Stimulated activated naive CD8-positive, alpha-beta T cell treated with anti-CD3 and anti-CD28 coated beads, Interleukin-15, Interleukin-2, amounts not matched to agents 100 ng/mL and 50 ng/mL, for 24 hours (primary cell): ENCODE measurements around the gene PABPC5.

Experiments used
- H3K27ac Mint-ChIP-seq: one replicate; pipeline ENCODE4 v1.8.0; 2021; ENCODE audit warnings: mild to moderate bottlenecking, mixed read lengths
- H3K27me3 Mint-ChIP-seq: one replicate; pipeline ENCODE4 v1.8.0; 2021; ENCODE audit warnings: mixed read lengths
- H3K36me3 Mint-ChIP-seq: one replicate; pipeline ENCODE4 v1.8.0; 2021; ENCODE audit warnings: low read depth, mixed read lengths
- H3K4me1 Mint-ChIP-seq: one replicate; pipeline ENCODE4 v1.8.0; 2021; ENCODE audit warnings: low read depth, mixed read lengths
- H3K4me3 Mint-ChIP-seq: one replicate; pipeline ENCODE4 v1.8.0; 2021; ENCODE audit warnings: mild to moderate bottlenecking, mixed read lengths
- H3K9me3 Mint-ChIP-seq: one replicate; pipeline ENCODE4 v1.8.0; 2021; ENCODE audit warnings: mixed read lengths

Gene PABPC5

DNA sequence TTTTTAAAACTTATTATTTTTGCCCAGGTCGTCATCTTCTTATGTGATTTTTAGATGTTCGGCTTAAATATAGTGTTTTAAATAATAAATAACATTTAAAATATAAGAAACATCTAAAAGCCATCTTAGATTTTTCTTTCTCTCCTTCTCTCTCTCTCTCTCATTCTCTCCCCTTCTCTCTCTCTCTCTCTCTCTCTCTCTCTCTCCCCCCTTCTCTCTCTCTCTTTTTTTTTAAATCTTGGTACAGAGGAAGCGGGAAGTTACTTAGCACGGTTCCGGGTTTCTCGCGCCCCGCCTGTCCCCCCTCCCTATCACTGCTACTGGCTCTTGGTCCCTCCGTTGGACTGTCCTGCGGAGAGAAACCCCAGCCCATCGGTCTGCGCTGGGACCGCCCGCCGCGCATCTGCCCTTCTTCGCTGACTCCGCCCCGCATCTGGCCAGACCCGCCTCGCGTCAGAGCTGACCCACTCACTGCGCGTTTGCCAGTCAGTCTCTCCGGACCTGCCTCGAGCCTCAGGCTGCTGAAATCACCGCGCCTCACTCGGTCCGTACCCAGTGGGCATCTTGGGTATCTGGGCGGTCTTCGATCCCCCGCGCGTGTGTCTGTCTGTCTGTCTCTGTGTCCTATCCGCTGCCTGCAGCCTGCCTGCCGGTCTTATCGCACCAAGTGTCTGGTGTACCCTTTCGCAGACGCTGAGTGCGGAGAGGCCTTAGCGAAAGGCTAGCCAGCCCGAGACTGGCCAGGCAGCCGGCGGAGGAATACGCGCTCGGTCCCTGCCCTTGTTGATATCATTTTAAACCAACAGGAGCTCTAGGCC lies at the start of gene PABPC5:
Gene PABPC5 (plus strand): TSS at position 489 of the 818 bp plus-strand sequence. CDS start 739 bp downstream, outside the sequence.
- Mint-ChIP-seq H3K4me3 (no peak within 1 kb of the TSS), H3K9me3 (no peaks in the 10 kb centered on the region), H3K4me1 (no peaks in the 10 kb centered on the region), H3K27me3 (peaks cover 5% of the 10 kb centered on the region), H3K36me3 (no peaks in the 10 kb centered on the region), H3K27ac (no peak within 1 kb of the TSS)

DNA sequence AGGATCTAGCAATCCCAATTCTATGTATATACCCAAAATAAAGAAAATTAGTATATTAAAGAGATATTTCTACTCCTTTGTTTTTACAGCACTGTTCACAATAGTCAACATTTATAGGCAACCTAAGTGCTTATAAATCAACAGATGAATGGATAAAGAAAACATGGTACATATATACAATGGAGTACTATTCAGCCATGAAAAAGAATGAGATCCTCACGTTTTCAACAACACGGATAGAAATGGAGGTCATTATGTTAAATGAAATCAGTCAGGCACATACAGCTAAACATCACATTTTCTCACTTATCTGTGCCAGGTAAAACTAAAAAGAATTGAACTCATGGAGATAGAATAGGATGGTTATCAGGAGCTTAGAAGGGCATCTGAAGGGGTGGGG lies 45.6 kb upstream of the PABPC5 start:
- Mint-ChIP-seq H3K36me3 (no peaks in the 10 kb centered on the region), H3K4me3 (no peak overlapping the region), H3K27ac (no peak overlapping the region), H3K9me3 (peaks cover 3% of the 10 kb centered on the region), H3K27me3 (no peaks in the 10 kb centered on the region), H3K4me1 (no peaks in the 10 kb centered on the region)

DNA sequence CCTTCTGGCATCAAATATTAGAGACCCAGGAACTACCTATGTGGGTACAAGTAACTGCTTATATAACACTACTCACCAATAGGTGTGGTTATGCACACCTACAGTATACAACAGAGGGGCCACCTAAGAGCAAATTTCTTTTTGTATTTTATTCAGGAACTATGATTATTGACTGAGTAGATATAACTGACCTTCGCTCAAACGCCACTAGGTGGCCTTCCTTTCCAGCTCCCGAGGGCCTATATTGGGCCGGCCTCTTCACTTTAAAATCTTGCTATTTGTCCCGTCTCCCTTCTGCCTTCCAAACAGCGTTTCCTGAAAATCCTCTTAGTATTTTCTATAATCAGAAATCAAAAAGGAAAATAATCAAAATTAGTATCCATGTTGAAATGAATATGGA lies 19.9 kb upstream of the PABPC5 start:
- H3K4me1 Mint-ChIP-seq, result no peaks in the 10 kb centered on the region
- H3K36me3 Mint-ChIP-seq, result no peaks in the 10 kb centered on the region
- H3K27me3 Mint-ChIP-seq, result no peaks in the 10 kb centered on the region
- no peak overlapping the region for H3K4me3 Mint-ChIP-seq
- H3K27ac Mint-ChIP-seq, result no peak overlapping the region
- peaks cover 7% of the 10 kb centered on the region for H3K9me3 Mint-ChIP-seq

DNA sequence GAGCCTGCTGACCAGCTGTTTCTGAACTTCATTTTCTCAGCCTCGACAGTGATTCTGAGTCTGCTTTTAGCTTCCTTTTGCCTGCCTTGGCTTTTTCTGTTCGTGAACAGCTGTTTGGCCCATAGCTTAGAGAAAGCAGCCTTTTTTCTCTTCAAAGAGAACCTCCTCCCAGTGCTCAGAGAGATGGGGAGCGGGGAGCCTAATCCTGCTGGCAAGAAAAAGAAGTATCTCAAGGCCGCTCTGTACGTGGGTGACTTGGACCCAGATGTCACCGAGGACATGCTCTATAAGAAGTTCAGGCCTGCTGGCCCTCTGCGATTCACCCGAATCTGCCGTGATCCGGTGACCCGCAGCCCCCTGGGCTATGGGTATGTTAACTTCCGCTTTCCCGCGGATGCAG lies 756 bp downstream of the PABPC5 start:
- no peaks in the 10 kb centered on the region for H3K36me3 Mint-ChIP-seq
- H3K4me1 Mint-ChIP-seq, result no peaks in the 10 kb centered on the region
- H3K9me3 Mint-ChIP-seq, result no peaks in the 10 kb centered on the region
- H3K27ac Mint-ChIP-seq, result no peak overlapping the region
- no peak overlapping the region for H3K4me3 Mint-ChIP-seq
- H3K27me3 Mint-ChIP-seq, result peaks cover 5% of the 10 kb centered on the region
